SU-DHL-6 (cell line): ENCODE data around the gene IFNGR1.

ENCODE experiments used
- EZH2phosphoT487 ChIP-seq: fragments of 200-600 bp; sonication (generic), shearing (Covaris generic); conservative IDR thresholded peaks from 2 replicates; pipeline ENCODE4 v1.6.1; 2018; ENCODE audit warnings: mild to moderate bottlenecking, antibody characterized with exemption, low read length, moderate library complexity, mixed read lengths
- TF ChIP-seq, protein P1 (sequence below): fragments of 200-600 bp; sonication (generic); IDR thresholded peaks from one replicate; pipeline ENCODE4 v1.5.1; 2017; ENCODE audit warnings: antibody characterized with exemption, mild to moderate bottlenecking, low read length, moderate library complexity; ENCODE audit not compliant: insufficient read depth, poor library complexity, severe bottlenecking

DNA sequence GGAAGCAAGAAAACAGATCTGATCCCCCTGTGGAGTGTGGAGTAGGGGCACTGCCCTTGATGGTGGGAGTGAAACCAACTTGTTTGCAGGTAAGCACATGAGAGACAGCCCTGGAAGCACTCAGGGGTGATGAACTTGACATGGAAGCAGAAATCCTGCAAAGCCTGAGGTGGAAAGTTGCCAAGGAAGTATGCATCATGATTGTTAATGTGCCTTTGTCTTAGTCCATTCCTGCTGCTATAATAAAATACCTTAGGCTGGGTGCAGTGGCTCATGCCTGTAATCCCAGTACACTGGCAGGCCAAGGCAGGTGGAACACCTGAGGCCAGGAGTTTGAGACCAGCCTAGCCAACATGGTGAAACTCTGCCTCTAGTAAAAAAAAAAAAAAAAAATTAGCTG lies 40.2 kb upstream of the IFNGR1 start:
- TF ChIP-seq, protein P1, sequence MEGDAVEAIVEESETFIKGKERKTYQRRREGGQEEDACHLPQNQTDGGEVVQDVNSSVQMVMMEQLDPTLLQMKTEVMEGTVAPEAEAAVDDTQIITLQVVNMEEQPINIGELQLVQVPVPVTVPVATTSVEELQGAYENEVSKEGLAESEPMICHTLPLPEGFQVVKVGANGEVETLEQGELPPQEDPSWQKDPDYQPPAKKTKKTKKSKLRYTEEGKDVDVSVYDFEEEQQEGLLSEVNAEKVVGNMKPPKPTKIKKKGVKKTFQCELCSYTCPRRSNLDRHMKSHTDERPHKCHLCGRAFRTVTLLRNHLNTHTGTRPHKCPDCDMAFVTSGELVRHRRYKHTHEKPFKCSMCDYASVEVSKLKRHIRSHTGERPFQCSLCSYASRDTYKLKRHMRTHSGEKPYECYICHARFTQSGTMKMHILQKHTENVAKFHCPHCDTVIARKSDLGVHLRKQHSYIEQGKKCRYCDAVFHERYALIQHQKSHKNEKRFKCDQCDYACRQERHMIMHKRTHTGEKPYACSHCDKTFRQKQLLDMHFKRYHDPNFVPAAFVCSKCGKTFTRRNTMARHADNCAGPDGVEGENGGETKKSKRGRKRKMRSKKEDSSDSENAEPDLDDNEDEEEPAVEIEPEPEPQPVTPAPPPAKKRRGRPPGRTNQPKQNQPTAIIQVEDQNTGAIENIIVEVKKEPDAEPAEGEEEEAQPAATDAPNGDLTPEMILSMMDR = no peak
- TF ChIP-seq EZH2phosphoT487 = no peak
